ENCODE data around the gene EIF4G1.

DNA sequence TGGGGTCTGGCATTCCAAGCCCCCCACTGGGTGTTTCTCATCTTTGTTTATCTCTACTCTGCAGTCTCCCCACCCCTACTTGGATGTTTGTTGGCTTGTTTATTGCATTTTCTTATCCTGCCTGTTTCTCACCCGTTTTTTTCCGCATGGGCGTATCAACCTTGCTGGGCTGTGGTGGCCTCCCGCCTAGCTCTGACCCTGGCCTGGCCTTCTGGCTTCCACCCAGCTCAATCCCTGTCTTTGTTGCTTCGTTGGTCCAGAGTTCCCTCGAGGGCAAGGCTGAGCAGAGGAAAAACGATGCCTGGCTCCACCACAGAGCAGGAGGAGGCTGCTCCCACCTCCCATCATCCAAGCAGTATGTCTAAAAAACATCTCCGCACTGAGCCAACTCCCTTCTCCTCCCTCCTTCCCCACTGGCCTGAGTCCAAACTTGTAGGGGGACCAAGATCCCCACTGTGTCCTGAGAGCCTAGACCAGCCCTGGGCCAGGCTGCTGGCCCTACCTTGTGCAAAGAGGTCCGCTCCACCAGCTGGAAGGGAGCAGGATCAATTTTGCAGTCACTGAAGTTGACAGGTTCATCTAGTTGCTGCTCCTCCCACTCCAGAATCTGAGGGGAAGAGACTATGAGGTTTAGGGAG, 37.2 kb downstream of the EIF4G1 start:
- TF ChIP-seq, protein P1, sequence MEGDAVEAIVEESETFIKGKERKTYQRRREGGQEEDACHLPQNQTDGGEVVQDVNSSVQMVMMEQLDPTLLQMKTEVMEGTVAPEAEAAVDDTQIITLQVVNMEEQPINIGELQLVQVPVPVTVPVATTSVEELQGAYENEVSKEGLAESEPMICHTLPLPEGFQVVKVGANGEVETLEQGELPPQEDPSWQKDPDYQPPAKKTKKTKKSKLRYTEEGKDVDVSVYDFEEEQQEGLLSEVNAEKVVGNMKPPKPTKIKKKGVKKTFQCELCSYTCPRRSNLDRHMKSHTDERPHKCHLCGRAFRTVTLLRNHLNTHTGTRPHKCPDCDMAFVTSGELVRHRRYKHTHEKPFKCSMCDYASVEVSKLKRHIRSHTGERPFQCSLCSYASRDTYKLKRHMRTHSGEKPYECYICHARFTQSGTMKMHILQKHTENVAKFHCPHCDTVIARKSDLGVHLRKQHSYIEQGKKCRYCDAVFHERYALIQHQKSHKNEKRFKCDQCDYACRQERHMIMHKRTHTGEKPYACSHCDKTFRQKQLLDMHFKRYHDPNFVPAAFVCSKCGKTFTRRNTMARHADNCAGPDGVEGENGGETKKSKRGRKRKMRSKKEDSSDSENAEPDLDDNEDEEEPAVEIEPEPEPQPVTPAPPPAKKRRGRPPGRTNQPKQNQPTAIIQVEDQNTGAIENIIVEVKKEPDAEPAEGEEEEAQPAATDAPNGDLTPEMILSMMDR (IDR thresholded peaks at IDR 0.05; ENCODE audit: borderline replicate concordance, extremely low read depth, low read length, poor library complexity, severe bottlenecking) = no peak
- TF ChIP-seq EZH2 (IDR thresholded peaks at IDR 0.05; ENCODE audit: borderline replicate concordance, low read depth, low read length, severe bottlenecking) = no peak

Data from DND-41 (cell line).